ENCODE data around the gene CCM2.
"Not testable (repeated sequence)": the region's sequence is repeated elsewhere in the genome, so short reads cannot be mapped to it uniquely, and the experiment has no call there.

The CCM2 gene

GRCh38 chr7:45105588-45106188 lies 105.7 kb downstream of the CCM2 start:
- no peak for FAIRE-seq

GRCh38 chr7:45106820-45107219 lies 106.8 kb downstream of the CCM2 start:
- FAIRE-seq: no peak

DNA sequence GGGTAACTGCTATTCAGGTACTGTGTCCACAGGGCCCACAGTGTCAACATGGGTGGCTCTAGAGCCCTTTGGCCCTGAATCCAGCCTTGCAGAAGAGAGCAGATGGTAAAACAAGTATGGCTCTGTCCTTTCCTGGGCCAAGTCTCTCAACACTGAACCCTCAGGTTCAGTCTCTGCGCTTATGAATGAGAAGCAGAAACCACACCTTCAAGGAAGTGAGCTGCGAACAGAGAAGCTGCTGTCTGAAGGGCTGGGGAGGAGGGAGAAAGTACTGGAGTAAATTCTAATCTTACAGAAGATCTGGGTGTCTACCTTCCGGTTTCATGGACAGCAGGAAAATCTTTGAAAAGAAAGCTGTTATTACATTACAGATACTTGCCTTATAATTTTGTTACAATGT lies 107.4 kb downstream of the CCM2 start:
- no peak for FAIRE-seq

GRCh38 chr7:45108863-45109262 lies 108.9 kb downstream of the CCM2 start:
- no peak for FAIRE-seq

- no peak for FAIRE-seq
Measured at GRCh38 chr7:45111298-45112223, 111.6 kb downstream of the CCM2 start, which contains the start of gene TBRG4. TSS of gene TBRG4 (minus strand) at chr7:45111697. CDS start at chr7:45109237, 2,460 bp downstream.

GRCh38 chr7:45112648-45113047 lies 112.6 kb downstream of the CCM2 start:
- FAIRE-seq: no peak

DNA sequence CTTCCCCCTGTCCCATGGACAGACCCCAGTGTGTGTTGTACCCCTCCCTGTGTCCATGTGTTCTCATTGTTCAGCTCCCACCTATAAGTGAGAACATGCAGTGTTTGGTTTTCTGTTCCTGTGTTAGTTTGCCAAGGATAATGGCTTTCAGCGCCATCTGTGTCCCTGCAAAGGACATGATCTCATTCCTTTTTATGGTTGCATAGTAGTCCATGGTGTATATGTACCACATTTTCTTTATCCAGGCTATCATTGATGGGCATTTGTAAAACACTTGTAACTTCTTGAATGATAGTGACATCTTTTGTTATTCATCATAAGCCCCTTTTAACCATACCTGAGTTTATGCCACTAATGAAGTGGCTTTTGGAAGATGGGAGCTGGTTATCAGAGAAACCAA lies 114.3 kb downstream of the CCM2 start:
- FAIRE-seq: not testable (repeated sequence)

GRCh38 chr7:45114926-45115325 lies 114.9 kb downstream of the CCM2 start:
- no peak for FAIRE-seq

- no peak for FAIRE-seq
Measured at GRCh38 chr7:45116048-45116447, 116.0 kb downstream of the CCM2 start.

- FAIRE-seq: no peak
Measured at GRCh38 chr7:45117582-45117981, 117.6 kb downstream of the CCM2 start.

- FAIRE-seq: no peak
Measured at GRCh38 chr7:45118292-45118691, 118.3 kb downstream of the CCM2 start.

GRCh38 chr7:45118889-45119331 lies 118.9 kb downstream of the CCM2 start:
- no peak for FAIRE-seq

- FAIRE-seq: no peak
Measured at GRCh38 chr7:45119550-45119949, 119.5 kb downstream of the CCM2 start.

- no peak for FAIRE-seq
Measured at GRCh38 chr7:45122975-45123860, 123.2 kb downstream of the CCM2 start.

- no peak for FAIRE-seq
Measured at GRCh38 chr7:45123913-45124710, 124.1 kb downstream of the CCM2 start.

DNA sequence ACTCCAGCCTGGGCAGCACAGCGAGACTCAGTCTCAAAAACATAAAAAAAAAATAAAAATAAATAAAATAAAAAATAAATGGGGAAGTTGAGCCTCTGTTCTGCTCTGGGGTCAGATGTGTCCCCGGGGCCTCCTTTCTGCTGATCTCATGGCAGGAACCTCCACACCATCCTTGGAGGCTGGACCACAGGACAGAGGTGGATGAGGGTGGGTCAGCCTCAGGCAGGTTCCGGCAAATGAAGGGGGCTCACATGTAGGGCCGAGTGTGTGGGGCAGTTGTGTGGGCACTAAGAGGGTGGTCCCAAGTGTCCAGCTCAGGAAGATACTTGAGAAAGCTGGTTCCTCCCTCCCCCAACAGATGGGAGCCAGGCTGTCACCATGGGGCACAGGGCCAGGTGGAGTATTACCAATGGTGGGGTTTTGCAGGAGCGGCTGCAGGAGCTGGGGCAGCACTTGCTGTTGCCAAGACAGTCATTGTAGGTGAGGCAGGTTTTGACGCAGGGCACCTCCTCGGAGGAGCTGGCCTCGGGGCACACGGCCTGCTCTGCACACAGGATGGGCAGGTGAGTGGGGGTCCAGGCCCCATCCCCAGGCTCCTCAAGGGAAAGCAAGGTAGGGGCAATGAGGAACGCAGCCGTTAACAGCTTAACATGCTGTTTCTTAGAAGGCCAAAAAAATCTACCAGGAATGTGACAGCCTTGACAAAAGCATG lies 125.3 kb downstream of the CCM2 start:
- no peak for FAIRE-seq

All from TTC549 (cell line).